Measurements from ENCODE around the gene UBE2QL1.

DNA sequence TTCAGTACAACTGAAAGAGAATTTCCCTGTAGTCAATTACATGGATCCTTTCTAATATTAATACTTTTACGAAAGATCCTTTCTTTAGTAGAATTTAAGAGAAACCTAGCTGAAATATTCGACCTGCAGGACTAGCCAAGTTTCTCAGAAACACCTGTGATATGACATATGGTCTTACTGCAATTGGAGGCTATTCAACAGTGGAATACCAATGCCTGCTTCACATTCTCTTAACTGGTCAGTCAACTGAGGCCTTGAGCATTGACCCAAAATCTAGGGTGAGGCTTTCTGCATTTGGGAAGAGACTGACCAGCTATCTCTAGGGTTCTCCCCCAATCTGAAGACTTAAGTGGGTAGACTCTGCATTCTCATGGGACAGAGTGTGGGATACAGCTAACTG, 12.3 kb downstream of the UBE2QL1 start:
- TF ChIP-seq GATA2 (IDR thresholded peaks at IDR 0.05; ENCODE audit: low read depth, low read length) (no peak), GATA3 (IDR thresholded peaks at IDR 0.05; ENCODE audit: low read depth, low read length) (no peak)

Measured in SH-SY5Y (cell line).